ENCODE measurements around the gene STN1.

Gene STN1

GRCh38 chr10:103928784-103929183 is 10.8 kb upstream of the STN1 start:
- no peak for DNase-seq

- DNase-seq: no peak
Measured at GRCh38 chr10:103926722-103927319, 8.8 kb upstream of the STN1 start.

- DNase-seq: no peak
Measured at GRCh38 chr10:103925591-103925990, 7.6 kb upstream of the STN1 start.

GRCh38 chr10:103923502-103923901 is 5.5 kb upstream of the STN1 start:
- DNase-seq: no peak

GRCh38 chr10:103922659-103923058 is 4.7 kb upstream of the STN1 start:
- no peak for DNase-seq

GRCh38 chr10:103921750-103922195 is 3.8 kb upstream of the STN1 start:
- DNase-seq: no peak

- DNase-seq: no peak
Measured at GRCh38 chr10:103921248-103921647, 3.3 kb upstream of the STN1 start.

GRCh38 chr10:103919648-103920025 is 1.7 kb upstream of the STN1 start:
- no peak for DNase-seq

GRCh38 chr10:103917302-103918052 is 507 bp downstream of the STN1 start:
- no peak for DNase-seq

GRCh38 chr10:103916876-103917275 is 1.1 kb downstream of the STN1 start:
- DNase-seq: no peak

- no peak for DNase-seq
Measured at GRCh38 chr10:103916254-103916653, 1.7 kb downstream of the STN1 start.

- no peak for DNase-seq
Measured at GRCh38 chr10:103915796-103916195, 2.2 kb downstream of the STN1 start.

GRCh38 chr10:103912759-103913158 is 5.2 kb downstream of the STN1 start:
- DNase-seq: no peak

GRCh38 chr10:103911021-103911459 is 6.9 kb downstream of the STN1 start:
- DNase-seq: no peak

GRCh38 chr10:103910442-103911012 is 7.5 kb downstream of the STN1 start:
- DNase-seq: no peak

- no peak for DNase-seq
Measured at GRCh38 chr10:103905441-103905840, 12.5 kb downstream of the STN1 start.

- no peak for DNase-seq
Measured at GRCh38 chr10:103901299-103901698, 16.7 kb downstream of the STN1 start.

GRCh38 chr10:103899312-103899711 is 18.7 kb downstream of the STN1 start:
- no peak for DNase-seq

GRCh38 chr10:103897241-103897774 is 20.7 kb downstream of the STN1 start:
- DNase-seq: no peak

GRCh38 chr10:103896225-103896624 is 21.8 kb downstream of the STN1 start:
- no peak for DNase-seq

- no peak for DNase-seq
Measured at GRCh38 chr10:103895411-103896186, 22.4 kb downstream of the STN1 start.

GRCh38 chr10:103894441-103894864 is 23.5 kb downstream of the STN1 start:
- no peak for DNase-seq

GRCh38 chr10:103893817-103894216 is 24.2 kb downstream of the STN1 start:
- DNase-seq: no peak
